ENCODE results near the gene ZNF101.
"Not testable (repeated sequence)": the region's sequence is repeated elsewhere in the genome, so short reads cannot be mapped to it uniquely, and the experiment has no call there.

The ZNF101 gene

DNA sequence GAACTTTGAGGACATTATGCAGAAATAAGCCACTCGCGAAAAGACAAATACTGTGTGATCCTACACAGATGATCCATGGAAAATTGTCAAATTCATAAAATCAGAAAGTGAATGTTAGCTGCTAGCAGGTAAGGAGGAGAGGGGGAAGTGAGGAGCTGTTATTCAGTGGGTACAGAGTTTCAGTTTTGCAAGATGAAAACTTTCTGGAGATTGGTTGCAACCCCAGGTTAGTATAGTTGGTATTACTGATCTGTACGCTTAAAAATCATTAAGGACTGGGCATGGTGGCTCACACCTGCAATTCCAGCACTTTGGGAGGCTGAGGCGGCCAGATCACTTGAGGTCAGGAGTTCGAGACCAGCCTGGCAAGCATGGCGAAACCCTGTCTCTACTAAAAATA lies 17.9 kb downstream of the ZNF101 start:
- TF ChIP-seq SPI1 (IDR thresholded peaks at IDR 0.05; ENCODE audit: borderline replicate concordance, low read depth) (no peak), POLR2AphosphoS5 (IDR thresholded peaks at IDR 0.05; ENCODE audit: low read depth) (no peak), REST (IDR thresholded peaks at IDR 0.05; ENCODE audit: insufficient replicate concordance, low read depth) (no peak), CTCF (IDR thresholded peaks at IDR 0.05; ENCODE audit: insufficient read depth, low read length) (no peak), GABPA (IDR thresholded peaks at IDR 0.05; ENCODE audit: low read depth) (no peak)
- no peaks in the 10 kb centered on the region for H3K27me3 ChIP-seq (ENCODE audit: insufficient read depth, poor library complexity, severe bottlenecking)
- no peak overlapping the region for H3K27ac ChIP-seq (replicated peaks)
- DNase-seq (ENCODE audit: low read depth in 1 of 2, low spot score in 1 of 2) = no peak
- no peak overlapping the region for H3K4me3 ChIP-seq (replicated peaks; ENCODE audit: insufficient read depth, low read length)

DNA sequence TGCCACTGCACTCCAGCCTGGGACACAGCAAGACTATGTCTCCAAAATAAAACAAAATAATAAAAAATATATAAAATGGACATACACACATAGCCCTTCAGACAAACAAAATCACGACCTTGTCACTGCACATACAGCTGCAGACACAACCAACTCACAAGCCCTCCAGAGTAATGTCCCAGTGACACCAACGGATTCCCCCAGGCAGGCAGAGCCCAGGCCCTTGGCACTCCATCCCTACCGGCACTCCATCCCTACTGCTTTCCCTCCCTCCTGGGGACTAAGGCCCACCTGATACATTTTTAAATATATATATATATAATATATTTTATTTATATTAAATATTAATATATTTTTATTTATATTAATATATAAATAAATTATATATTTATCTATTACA lies 18.5 kb downstream of the ZNF101 start:
- Histone ChIP-seq H3K27ac (replicated peaks) (no peak overlapping the region), H3K27me3 (ENCODE audit: insufficient read depth, poor library complexity, severe bottlenecking) (no peaks in the 10 kb centered on the region), H3K4me3 (replicated peaks; ENCODE audit: insufficient read depth, low read length) (no peak overlapping the region)
- DNase-seq (ENCODE audit: low read depth in 1 of 2, low spot score in 1 of 2) = peak in 1 of 2 experiments; percentile 18
- TF ChIP-seq POLR2AphosphoS5 (IDR thresholded peaks at IDR 0.05; ENCODE audit: low read depth) (no peak), SPI1 (IDR thresholded peaks at IDR 0.05; ENCODE audit: borderline replicate concordance, low read depth) (no peak), REST (IDR thresholded peaks at IDR 0.05; ENCODE audit: insufficient replicate concordance, low read depth) (no peak), CTCF (IDR thresholded peaks at IDR 0.05; ENCODE audit: insufficient read depth, low read length) (no peak), GABPA (IDR thresholded peaks at IDR 0.05; ENCODE audit: low read depth) (no peak)

DNA sequence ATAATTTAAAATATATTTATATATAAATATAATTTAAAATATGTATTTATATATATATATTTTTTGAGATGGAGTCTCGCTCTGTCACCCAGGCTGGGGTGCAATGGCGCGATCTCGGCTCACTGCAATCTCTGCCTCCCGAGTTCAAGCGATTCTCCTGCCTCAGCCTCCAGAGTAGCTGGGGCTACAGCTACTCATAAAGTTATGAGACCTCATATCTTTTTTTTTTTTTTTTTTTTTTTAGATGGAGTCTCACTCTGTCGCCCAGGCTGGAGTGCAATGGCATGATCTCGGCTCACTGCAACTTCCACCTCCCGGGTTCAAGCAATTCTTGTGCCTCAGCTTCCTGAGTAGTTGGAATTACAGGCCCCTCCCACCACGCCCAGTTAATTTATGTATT lies 20.4 kb downstream of the ZNF101 start:
- H3K4me3 ChIP-seq (replicated peaks; ENCODE audit: insufficient read depth, low read length); H3K27ac ChIP-seq (replicated peaks); DNase-seq (ENCODE audit: low read depth in 1 of 2, low spot score in 1 of 2); H3K27me3 ChIP-seq (ENCODE audit: insufficient read depth, poor library complexity, severe bottlenecking): not testable (repeated sequence)

- TF ChIP-seq CTCF (IDR thresholded peaks at IDR 0.05; ENCODE audit: insufficient read depth, low read length) = no peak
- no peak for TF ChIP-seq SPI1 (IDR thresholded peaks at IDR 0.05; ENCODE audit: borderline replicate concordance, low read depth)
- TF ChIP-seq GABPA (IDR thresholded peaks at IDR 0.05; ENCODE audit: low read depth) = no peak
- no peak for TF ChIP-seq POLR2AphosphoS5 (IDR thresholded peaks at IDR 0.05; ENCODE audit: low read depth)
- no peak for TF ChIP-seq REST (IDR thresholded peaks at IDR 0.05; ENCODE audit: insufficient replicate concordance, low read depth)
- DNase-seq (ENCODE audit: low read depth in 1 of 2, low spot score in 1 of 2) = no peak
- no peak overlapping the region for H3K27ac ChIP-seq (replicated peaks)
- H3K27me3 ChIP-seq (ENCODE audit: insufficient read depth, poor library complexity, severe bottlenecking) = no peaks in the 10 kb centered on the region
- no peak overlapping the region for H3K4me3 ChIP-seq (replicated peaks; ENCODE audit: insufficient read depth, low read length)
These were observed 23.0 kb downstream of the ZNF101 start for GRCh38 chr19:19691683-19692082.

All from HL-60 (cell line).